Hypothalamus (tissue), 51 donors: Measurements from ENCODE around the gene KDM2A.

Source experiments
- DNase-seq, 51 donors: peaks; one replicate each; lab custom pipeline; 2025; lab: John Stamatoyannopoulos, UW

Gene KDM2A

DNA sequence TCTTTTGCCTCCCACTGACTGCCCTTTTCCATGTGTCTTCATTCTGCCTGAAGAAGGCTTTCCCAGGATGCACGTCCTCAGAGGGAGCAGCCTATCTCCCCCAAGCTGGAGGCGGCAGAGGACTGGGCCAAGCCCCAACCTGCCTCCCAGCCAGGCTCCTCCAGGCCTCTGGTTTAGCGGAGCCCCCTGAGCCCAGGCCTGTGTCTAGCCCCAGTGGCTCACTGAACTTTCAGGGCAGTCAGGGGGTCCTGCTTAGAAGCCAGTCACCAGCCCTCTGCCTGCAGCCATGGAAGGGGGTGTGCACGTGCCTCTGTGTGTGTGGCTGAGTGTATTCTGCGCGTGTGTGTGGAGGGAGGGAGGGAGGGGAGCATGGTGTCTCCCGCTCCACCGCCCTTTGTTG lies 136.8 kb downstream of the KDM2A start:
- no peak for DNase-seq

DNA sequence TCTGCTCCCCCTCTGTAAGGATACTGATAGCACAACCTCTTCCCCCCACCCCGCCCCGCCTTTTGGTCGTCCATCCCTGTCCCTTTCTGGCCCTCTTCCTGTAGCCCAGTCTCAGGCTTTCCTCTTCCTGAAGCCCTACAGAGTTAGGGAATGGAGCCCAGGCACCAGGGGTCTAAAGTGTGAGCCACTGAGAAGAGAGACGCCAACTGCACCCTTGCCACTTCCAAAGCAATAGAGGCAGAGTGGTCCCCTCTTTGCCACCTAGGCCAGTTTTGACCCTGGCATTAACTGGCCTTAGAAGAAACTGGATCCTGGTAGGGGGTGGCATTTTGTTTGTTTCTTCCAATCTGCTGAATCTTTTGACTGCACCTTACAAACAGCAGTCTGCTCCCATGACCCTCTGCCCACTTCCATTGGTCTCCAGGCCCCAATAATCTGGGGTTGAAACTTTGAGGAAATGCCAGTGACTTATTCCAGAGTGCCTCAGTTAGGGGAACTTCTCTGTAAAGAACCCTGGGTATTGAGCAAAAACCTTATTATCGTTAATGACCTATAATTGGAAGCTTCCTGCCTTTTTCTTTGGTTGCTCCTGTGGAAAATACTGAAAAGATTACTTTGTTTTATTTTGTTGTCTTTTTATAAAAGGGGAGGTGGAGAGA lies 137.5 kb downstream of the KDM2A start:
- no peak for DNase-seq

DNA sequence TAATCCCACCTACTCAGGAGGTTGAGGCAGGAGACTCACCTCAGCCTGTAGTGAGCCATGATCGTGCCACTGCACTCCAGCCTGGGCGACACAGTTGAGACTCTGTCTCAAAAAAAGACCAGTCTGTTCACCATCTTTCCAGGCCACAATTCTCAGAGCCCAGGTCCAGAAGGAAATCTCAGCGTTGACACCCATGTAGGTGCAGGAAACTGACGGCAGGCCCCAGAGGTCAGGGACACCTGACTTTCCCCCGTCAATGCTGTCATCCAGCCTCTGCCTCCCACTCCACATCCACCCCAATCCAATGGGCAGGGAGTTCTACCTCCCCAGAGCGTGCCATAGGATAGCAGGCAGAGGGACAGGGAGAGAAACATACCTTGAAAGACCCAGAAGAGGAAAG lies 141.3 kb downstream of the KDM2A start:
- DNase-seq, result no peak

DNA sequence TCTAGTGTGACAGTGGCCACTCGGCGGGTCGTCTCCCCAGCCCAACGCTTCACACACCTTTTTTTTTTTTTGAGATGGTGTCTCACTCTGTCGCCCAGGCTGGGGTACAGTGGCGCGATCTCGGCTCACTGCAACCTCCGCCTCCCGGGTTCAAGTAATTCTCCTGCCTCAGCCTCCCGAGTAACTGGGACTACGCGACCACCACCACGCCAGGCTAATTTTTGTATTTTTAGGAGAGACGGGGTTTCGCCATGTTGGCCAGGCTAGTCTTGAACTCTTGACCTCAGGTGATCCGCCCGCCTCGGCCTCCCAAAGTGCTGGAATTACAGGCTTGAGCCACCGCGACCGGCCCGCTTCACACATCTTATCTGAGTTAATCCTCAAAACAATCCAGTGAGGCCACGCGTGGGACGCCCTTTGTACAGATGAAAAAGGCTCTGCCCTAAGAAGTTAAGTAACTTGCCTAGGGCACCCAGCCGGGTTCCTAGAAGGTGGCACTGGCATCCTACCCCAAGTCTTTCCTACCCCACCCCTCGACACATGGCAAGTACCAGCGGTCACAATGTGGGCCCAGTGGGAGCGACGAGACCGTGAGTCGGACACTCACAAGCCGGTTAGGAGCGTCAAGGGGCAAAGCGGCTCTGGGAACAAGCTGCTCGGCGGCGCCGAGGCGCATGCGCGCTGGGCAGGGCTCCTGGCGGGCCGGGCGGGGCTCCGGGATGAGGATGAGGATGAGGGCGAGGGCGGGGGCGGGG lies 142.0 kb downstream of the KDM2A start:
- DNase-seq, result peak in 41 of 51 donors; percentile 20 to 78 (median 53)

DNA sequence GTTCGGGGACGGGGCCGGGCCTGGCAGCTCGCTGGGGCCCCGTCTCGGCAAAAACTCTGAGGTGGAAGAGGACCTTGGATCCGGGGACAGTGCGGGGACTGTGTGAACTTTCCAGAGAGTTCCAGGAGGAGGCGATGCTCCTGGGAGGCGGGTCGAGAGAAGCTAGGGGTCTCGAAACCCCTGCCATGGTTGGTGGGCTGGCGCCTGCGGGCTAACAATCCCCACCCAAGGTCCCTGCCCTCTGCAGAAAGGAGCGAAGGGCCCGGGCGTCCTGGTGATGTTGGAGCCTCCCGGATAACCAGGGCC lies 142.5 kb downstream of the KDM2A start:
- no peak for DNase-seq

DNA sequence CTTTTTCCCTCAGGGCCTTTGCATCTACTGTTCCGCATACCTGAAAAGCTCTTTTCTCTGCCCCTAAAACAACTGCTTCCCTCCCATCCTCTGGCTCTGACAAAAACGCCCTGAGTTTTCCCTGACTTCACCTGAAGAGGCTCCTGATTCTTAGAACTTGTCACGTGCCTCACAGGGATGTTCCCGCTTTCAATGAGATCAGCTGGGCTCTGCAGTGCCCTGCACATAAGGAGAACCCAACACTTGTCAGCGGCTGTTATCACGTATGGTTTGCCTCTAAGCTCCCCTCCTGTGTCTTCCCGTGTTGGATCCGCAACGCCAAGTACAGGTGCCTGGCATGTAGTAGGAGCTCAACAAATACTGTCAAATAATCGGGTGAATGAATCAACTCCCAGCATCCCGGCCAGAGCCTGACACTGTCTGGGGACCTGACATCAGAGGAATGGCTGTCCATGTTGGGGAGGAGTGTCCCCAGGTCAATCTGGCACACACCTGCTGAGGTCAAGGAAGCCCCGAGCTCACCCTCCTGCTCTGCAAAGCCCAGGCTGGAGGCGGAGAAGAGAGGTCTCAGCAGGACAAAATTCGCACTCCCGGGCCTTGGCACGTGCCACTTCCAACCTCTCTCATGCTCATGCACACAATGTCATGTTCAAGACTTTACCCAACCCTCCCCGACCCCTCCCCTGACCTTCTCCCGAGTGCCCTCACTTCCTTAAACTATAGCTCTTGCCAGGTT lies 143.1 kb downstream of the KDM2A start:
- no peak for DNase-seq

DNA sequence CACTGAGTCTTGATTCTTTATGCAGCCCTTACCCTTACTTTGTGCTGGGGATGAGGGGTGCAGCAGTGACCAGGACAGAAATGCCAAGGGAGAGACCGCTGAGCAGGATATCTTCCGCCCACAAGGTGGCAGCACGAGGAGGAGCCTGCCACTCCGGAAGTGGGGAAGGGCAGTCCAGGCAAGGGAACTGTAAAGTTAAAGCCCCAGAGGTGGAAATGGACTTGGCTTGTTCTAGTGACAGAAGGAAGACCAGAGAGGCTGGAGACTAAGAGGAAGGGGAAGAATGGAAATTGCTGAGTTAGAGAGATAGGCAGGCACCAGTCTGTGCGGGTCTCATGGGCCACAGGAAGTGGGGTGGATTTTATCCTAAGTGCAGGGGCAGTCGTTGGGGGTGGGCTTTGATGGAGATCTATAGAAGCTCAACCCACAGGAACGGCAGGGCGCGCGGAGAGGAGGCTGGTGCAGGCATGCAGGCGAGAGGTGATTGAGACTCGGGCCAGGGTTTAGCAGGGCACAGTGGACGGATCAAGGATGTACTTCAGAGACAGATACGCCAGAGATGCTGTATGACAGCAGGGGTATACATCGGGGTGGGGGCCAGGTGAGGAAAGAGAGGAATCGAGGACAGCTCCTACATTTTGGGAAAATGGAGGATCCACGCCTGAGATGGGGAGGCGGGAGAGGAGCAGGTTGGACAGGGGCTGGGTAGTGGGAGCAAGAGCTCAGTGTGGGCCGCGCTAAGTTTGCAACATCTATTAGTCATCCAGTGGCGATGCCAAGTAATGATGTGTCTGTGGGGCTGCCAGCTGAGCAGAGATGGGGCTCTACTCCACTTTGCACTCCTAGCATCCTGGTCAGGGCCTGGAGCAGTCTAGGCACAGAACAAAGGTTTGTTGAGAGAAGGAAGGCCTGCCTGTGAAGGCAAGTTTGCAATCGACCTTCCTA lies 143.9 kb downstream of the KDM2A start:
- peak in 45 of 51 donors; percentile 25 to 79 (median 59) for DNase-seq

DNA sequence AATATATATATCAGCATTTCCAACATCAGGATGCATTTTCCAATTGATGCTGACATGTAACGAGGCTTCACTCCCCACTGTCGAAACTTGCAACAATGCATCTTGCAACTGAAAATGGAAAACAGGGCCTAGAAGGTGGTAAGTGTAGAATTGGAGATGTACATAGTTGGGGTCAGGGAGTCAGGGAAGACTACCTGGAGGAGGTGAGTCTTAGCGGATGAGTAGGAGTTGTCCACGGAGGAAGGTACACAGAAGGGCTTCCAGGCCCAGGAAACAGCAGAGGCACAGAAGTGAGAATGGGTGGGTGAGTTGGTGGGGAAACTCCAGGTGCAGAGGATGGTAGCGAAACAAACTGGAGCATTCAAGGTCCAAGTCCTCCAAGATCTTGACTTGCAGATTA lies 145.2 kb downstream of the KDM2A start:
- DNase-seq, result no peak

DNA sequence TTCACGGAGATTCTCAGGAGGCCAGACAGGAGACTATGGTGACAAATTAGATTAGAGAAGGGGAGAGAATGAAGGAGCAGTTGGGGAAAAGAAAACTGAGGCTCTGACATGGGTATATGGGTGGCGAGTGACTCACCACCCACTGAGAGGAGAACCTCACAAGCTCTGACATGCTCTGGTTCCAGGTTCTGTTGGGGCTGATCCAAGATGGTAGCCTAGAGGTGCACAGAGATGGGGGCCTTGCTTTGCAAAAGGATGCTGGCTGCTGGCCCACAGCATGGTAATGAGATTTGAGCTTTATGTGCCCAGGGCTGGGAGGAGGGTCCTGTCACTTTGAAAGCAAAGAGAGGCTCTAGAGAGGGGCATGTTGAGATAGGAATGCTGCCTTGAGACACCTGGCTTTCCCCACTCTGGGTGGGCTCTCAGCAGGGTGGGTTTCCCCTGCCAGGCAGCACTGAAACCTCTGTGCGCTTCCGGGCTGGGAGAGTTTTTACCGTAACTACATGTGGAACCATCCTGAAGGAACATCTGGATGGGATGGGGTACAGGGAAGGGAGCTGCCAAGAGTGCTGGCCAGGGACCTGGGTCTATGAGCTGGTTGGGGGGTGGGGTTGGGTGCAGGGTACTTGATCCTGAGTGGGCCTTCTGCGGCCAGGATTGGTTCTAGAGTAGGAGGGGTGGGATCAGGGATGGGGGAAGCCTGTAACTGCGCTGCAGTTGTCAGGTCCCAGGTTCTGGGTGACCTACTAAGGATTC lies 146.0 kb downstream of the KDM2A start:
- no peak for DNase-seq

DNA sequence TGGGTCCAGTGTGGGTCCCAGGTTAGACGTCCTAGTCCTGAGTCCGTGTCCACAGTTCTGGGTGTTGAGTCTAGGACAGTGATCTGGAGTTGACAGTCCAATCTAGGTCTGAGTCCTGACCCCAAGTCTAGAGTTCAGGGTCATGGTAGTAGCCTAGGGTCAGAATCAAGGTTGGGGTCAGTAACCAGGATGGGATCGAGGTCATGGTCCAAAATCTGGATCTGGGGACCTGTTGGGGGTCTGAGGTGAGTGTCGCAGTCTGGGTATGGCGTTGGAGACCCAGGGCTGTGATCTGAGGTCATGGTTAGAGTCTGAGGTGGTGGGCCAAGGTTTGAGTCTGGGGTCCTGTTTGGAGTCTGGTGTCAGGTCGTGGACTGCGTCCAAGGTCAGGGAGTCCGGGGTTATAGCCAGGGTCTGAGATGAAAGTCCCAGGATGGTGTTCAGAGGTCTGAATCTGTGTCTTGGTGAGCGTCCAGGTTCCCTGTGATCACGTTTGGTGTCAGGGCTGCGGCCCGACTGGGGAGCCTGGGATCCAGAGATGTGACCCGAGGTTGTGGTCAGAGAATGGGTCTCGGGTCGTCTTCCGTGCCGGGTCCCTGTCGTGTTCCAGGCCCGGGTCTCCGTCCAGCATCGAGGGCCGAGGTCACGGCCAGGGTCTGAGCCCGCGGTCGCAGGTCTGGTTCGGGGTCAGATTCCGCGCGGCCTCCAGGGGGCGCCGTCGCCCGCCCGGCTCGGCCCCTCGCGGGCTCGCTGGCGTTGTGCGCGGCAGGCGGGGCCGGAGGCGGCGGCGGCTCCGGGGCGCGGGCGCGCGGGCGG lies 146.8 kb downstream of the KDM2A start:
- DNase-seq, result peak in 43 of 51 donors; percentile 17 to 88 (median 54)

DNA sequence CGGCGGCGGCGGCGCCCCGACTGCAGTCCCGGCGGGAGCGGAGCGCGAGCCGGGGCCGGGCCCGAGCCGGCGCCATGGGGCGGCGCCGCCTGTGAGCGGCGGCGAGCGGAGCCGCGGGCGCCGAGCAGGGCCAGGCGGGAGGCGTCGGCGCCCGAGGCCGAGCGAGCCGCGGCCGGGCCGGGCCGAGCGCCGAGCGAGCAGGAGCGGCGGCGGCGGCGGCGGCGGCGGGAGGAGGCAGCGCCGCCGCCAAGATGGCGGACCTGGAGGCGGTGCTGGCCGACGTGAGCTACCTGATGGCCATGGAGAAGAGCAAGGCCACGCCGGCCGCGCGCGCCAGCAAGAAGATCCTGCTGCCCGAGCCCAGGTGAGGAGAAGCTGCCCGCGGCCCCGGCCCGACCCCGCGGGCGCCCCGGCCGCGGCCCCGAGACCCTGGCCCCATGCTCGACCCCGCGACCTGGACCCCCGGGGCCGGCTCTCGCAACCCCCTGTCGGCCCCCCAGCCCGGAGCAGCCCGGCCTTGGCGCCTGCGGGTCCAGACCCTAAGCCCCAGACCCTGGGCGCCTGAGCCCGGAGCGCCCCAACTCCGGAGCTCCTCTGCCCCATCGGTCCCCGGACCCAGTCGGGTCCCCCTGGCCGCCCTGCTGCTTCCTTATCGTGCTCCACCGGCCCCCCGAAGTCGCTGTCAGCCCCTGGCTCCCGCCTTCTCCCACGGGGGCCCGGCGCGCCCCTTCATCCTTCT lies 147.6 kb downstream of the KDM2A start, which contains the start of gene GRK2:
Gene GRK2 (plus strand): TSS at position 25 of the 739 bp plus-strand sequence. CDS start 227 bp downstream, at position 252.
- peak in 3 of 51 donors; percentile 24 to 50 (median 40) for DNase-seq

DNA sequence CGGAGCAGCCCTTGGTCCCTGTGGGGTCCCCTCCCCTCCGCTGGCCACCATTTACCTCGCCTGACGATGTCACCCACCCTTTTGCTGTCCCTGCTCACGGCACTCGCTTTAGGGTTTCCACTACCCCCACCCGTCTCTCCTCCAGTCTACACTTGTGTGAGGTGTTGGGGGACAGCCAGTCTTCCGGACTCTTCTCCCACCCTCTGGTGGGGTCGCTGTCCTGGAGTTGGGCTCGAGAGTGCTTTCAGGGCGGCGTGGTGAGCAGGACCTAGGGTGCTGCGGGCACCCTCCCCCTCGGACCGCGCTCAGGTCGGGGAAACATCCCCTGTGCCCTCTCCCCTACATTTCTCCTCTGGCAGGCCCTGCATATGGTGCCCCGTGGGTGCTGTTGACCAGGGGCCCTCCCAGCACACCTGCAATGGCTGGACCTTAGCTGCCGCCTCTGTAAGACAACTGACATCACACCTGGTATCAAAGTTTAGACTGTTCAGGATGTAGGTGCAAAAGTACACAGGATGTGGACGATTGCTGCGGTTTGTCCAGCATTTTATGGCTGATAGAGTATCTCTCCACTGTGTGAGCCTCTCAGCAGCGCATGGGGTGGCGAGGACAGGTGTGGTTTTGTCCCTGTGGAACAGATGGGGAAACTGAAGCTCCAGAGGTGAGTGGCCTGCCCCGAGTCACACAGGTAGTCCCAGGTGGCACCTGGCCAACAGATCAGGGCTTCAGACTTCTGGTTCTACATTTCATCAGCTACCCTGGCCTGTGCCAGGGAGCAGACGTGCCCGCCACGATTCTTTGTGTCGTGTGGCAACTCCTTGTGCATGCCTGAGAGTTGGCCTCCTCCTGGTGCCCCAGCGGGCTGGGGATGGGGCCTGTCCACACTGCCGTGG lies 148.4 kb downstream of the KDM2A start:
- DNase-seq, result peak in 1 of 51 donors; percentile 40

DNA sequence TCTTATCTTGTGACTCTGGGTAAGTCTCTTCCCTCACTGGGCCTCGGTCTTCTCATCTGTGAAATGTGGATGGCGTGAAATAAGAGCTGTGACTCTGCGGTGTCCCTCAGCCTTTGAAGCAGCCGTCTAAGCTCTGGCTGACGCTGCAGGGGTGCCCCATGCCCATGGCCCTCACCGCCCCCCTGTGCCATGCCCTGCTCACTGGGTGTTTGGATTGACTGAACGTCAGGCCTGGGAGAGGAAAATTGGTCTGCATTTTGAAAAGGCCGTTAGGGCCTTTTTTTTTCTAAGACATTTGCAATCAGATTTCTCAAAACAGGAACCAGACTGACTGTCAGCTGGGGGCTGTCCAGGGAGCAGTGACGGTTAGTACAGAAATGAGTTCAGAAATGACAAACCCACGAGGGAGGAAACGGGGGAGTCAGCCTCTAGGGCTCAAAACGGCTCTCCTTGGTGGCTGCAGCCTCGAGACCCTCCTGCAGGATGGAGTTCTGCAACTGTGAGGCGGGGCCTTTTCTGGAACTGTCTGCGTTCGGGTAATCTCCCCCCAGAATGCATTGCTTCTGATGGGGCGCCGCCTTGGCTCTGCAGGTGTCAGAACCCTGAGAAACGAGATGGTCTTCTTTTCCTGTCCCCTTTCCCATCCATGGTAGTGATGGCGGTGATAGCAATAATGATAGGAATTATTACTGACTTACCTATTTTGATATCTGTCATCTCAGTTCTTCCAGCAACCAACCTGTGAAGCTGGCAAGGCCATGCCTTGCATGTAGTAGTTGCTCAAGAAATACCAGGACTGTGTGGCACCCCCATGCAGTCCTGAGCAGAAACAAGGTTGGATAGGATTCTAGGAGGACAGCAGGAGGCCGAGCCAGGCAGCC lies 149.3 kb downstream of the KDM2A start:
- DNase-seq, result no peak

DNA sequence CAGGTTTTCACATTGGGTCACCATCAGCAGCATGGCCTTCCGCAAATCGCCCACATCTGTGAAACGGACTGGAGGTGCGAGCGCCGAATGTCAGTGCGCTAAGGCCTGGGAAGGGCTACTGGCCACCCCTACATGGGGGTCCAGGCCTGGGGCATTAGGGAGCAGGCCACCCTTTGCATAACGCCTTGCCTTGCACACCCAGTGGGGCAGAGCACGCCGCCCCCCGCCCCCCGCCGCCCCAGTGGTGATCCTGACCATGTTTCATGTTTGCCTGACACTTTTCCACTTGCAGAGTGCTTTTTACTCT lies 149.9 kb downstream of the KDM2A start:
- no peak for DNase-seq

DNA sequence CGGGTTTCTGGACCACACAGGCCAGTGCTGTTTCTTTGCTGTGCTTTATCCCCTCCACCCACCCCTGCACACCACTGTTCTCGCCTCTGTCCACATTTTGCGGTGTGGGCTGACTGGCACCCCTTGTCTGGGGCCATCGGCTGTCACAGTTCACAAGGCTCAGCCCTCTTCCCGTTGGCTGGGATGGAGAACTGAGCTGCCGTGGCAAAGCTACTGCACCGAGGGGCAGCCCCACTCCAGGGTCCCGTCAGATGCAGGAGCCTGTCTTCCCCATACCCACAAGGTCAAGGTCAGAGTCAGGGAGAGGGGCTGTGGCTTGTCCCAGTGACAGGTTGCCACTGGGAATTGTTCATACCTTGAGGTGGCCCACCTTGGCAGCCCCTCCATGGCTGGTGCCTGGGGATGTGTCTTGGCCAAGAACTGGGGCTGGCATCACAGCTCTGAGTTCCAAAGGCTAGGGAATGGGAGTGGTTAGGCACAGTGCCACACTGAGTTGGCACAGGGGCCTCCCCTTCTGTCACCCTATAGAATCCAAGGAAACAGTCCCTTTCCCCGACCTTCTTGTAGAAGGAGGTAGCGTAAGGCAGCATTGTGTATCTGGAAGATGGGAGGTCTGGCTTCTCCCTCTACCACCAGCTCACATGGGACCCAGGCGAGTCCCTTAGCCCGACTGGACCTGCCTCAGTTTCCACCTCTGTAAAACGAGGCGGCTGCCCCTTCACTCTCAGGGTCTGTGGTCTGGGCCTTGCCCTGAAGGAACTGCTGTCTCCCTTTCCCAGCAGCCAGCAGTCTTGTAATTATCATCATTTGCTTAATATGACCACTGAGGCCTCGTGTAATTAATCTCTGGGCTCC lies 150.6 kb downstream of the KDM2A start:
- no peak for DNase-seq
